ENCODE results near the gene KLHL10.

The KLHL10 gene

DNA sequence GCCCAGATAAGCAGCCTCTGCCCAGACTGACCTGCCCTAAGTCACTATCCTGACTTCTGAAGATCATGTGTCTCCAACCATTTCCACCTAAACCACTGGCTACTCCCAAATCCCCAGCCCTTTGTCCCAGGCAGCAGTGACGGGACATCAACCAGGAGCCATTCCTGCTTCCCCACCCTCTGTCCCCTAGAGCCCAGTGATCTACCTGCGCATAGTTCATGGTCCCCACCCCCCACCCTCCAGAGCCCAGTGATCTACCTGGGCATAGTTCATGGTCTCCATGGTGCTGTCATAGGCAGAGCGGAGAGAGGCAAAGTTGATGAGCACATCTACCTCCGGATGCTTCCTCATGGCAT lies 54.4 kb downstream of the KLHL10 start:
- no peak for DNase-seq (ENCODE audit: extremely low read depth in 1 of 2, low read depth in 1 of 2)

- DNase-seq (ENCODE audit: extremely low read depth in 1 of 2, low read depth in 1 of 2): no peak
Observed at GRCh38 chr17:41893384-41893783, 55.8 kb downstream of the KLHL10 start.

- DNase-seq (ENCODE audit: extremely low read depth in 1 of 2, low read depth in 1 of 2): no peak
Observed at GRCh38 chr17:41894791-41895331, 57.2 kb downstream of the KLHL10 start.

DNA sequence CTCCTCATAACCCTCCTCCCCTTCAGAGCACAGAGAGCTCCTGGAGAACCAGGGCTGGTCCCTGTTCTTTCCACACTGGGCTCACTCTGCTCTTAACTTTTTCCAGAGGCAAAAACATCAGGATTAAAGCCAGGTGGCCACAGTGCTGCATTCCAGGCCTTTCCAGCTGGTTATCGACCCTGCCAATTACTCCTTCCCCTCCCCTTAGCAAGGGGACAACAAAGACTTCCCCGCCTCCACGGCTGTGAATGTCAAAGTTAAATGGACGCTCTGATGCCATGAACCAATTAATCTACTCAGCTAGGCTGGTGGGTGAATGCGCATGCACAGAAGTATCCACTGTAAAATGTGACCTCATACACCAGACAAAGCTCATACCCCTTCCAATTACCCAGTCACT lies 58.0 kb downstream of the KLHL10 start:
- DNase-seq (ENCODE audit: extremely low read depth in 1 of 2, low read depth in 1 of 2): no peak

DNA sequence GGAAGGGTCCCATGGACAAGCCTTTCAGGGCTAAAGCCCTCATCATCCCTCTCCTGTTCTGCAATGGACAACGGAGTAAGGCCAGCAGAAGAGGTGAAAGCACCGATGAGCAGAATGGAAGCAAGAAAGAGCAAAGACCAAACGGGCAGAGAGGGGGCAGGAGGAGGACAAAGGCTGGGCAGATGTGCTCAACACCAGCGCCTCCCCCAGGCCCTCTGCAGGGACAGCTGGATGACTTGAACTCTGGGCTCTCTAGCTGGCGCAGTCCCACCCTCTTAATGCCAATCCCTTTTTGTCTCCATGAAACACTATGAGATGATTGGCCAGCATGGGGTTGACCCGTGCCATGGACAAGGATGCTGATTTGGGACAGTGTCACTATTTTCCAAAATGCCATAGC lies 59.1 kb downstream of the KLHL10 start:
- no peak for DNase-seq (ENCODE audit: extremely low read depth in 1 of 2, low read depth in 1 of 2)
